NCI-H446 treated with DMSO at 0.1 percent for 48 hours (cell line): ENCODE measurements around the gene PLAGL2.
"Not testable (repeated sequence)": the region's sequence is repeated elsewhere in the genome, so short reads cannot be mapped to it uniquely, and the experiment has no call there.

ENCODE experiments used
- DNase-seq: peaks from one replicate; lab custom pipeline; 2025; lab: John Stamatoyannopoulos, UW

PLAGL2 gene

GRCh38 chr20:32207626-32208498 lies at the start of gene PLAGL2, which contains the start of gene POFUT1:
PLAGL2 (minus strand) TSS chr20:32207743; CDS start chr20:32202178, 5,565 bp downstream.
POFUT1 (plus strand) TSS chr20:32207880; CDS start chr20:32207942, 62 bp downstream.
- DNase-seq, result peak; percentile 75

DNA sequence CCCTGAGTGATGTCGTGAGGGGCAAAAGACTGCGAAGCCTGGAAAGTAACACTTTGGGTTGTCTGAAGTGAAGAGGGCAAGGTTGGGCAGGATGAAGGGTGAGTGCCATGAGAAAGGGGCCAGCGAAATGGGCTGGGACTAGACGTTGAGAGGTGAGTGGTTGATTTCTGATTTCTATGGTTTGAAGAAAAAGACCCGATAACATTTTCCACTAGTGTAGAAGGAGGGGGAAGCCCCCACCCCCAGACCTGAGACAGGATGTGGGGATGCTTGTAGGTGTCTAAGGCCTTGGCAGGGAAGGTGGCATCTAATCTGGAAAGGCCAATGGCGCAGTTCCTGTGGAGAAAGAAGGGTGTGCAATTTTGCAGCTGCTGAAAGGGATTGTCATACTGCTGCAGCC lies 44.6 kb upstream of the PLAGL2 start:
- DNase-seq, result no peak

- no peak for DNase-seq
Observed at GRCh38 chr20:32251470-32251869, 43.9 kb upstream of the PLAGL2 start.

DNA sequence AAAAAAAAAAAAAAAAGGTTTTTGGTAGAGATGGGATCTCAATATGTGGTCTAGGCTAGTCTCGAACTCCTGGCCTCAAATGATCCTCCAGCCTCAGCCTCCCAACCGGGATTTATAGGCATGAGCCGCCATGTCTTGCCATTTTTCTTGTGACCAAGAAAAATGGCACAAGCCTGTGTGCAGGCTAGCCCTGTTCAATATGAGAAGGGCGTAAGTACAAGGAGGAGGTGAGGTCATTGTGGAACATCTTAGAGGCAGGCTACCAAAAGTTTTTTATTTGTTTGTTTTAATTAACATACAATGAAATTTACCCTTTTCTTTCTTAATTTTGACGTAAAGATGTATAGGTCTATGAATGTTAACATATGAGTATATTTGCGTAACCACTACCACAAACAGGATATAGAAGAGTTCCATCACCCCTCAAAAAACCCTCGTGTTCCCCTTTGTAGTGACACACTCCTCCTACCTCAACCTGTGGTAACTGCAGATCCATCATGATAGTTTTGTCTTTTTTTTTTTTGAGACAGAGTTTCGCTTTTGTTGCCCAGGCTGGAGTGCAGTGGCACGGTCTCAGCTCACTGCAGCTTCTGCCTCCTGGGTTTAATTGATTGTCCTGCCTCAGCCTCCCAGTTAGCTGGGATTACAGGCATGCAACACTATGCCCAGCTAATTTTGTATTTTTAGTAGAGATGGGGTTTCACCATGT lies 41.6 kb upstream of the PLAGL2 start:
- no peak for DNase-seq

- no peak for DNase-seq
Observed at GRCh38 chr20:32248043-32248442, 40.5 kb upstream of the PLAGL2 start.

GRCh38 chr20:32246208-32246607 lies 38.7 kb upstream of the PLAGL2 start:
- not testable (repeated sequence) for DNase-seq

DNA sequence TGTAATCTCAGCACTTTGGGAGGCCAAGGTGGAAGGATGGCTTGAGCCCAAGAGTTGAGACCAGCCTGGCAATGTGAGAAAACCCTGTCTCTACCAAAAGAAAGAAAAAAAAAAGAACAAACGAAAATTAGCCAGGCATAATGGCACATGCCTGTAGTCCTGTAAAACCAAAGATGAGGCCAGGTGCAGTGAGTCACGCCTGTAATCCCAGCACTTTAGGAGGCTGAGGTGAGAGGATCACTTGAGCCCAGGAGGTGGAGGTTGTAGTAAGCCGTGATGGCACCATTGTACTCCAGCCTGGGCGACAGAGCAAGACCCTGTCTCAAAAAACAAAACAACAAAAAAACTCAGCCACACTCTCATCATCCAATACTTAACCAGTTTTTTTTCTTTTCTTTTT lies 37.4 kb upstream of the PLAGL2 start:
- no peak for DNase-seq

DNA sequence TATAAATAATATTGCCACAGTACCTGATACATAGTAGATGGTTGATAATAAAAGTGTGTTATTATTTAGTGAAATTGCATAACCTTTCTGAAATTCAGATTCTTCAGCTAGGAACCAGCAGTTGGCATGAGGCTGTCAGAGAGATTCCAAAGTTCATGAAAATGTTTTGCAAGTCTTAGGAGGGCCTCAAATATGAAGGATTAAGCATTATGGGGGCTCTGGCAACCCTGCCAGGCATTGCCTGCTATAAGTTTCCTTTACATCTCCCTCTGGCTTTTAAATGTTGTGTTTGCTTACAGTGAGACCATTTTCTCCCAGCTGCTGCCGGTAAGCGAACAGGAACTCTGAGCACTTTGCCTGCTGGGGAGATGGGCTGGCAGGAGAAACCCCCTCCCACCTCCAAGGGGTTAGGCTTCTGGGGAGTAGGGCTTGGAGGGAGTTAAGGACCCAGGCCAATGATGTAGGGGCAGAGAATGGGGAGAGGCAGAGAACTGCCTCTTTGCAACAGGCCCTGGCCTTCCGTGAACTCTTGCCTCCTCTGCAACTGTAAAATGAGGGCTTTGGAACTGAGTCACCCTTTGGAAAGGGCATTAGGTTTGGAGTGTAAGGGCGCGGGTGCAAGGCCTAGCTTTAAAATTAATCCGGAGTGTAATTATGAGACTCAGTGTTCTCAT lies 36.7 kb upstream of the PLAGL2 start:
- no peak for DNase-seq

DNA sequence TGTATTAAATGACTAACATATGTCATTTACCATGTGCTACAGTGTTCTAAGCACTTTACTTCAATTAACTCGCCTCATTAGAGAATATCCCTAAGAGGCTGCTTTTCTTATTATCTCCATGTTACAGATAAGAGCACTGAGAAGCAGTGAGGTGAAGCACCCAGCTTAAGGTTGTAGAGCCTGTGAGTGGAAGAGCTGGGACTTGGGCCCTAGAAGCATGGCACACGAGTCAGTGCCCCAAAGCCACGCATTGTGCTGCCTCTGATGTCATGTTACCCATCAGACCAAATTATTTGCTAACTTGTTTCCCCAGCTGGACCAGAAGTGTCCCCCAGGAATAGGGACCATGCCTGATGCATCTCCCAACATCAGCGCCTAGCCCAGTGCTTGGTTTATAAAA lies 34.3 kb upstream of the PLAGL2 start:
- no peak for DNase-seq

GRCh38 chr20:32240205-32240604 lies 32.7 kb upstream of the PLAGL2 start:
- no peak for DNase-seq

GRCh38 chr20:32238483-32239425 lies 31.2 kb upstream of the PLAGL2 start:
- no peak for DNase-seq

- no peak for DNase-seq
Observed at GRCh38 chr20:32237419-32237818, 29.9 kb upstream of the PLAGL2 start.

DNA sequence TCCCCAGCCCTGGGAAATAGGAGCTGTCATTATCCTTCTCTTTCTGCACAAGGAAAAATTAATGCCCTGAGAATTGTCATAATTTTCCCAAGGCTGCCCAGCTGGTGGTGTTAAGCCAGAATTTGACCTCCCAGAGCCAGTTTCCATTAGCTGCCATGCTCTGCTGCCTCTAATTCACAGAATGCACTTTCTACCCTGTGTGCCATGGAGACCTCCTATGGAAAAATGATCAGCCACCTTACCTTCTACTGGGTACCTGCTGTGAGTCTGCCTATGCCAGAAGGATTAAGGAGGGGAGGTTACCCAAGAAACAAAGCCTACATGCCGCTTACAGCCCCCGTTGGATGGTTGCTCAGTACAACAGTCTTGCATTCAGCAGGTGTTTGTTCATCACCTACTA lies 29.3 kb upstream of the PLAGL2 start:
- no peak for DNase-seq

- DNase-seq, result no peak
Observed at GRCh38 chr20:32236048-32236533, 28.5 kb upstream of the PLAGL2 start.

DNA sequence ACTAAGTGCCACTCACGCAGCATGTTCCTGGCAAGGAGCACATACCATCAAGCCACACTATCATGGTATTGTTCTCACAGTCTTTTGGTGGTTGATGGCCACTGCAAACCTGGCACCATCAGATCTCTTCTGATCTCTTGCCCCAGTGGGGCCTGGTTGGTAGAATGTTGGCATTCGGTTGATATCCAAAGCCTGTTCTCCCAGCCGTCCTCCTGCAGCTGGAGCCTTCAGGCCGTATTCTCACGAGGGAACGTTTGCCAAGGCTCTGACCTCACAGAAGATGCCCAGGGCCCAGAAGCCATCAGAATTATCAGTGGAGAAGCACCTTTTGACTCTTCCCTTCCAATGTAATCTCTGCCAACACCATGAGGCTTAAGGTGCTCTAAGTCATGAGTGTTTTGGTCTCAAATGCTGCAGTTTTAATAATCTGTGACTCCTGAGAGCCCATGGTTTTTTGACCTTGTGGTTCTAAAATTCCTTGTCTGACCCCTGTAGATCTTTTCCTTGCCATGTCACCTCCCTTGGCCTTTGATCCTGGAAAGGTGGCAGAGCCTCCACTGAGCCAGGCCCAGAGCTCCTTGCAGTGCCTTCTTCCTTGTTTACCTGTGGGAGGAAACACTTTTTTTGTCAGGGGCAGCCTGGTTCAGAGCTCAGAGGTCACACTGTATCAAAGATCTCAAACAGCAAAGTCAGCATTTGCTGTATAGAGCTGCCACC lies 27.9 kb upstream of the PLAGL2 start:
- DNase-seq, result no peak

- DNase-seq, result no peak
Observed at GRCh38 chr20:32234135-32234808, 26.7 kb upstream of the PLAGL2 start.

DNA sequence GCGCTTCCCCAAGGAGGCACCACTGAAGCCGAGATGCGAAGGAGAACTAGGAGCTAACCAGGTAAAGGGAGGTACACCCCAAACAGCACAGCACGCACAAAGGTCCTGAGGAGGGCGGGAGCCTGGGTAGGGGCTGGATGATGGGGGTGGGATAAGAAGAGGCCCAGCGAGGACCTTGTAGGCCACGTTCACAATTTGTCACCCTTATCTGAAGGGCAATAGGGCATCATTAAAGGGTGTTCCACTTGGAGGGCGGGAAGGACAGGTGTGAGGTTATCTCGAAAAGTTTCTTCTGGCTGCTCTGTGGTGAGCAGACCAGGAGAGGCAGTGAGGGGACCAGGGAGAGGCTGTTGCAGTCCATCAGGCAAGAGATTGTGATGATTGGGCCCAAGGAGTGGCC lies 25.7 kb upstream of the PLAGL2 start:
- DNase-seq, result no peak

GRCh38 chr20:32232326-32232886 lies 24.9 kb upstream of the PLAGL2 start:
- no peak for DNase-seq

DNA sequence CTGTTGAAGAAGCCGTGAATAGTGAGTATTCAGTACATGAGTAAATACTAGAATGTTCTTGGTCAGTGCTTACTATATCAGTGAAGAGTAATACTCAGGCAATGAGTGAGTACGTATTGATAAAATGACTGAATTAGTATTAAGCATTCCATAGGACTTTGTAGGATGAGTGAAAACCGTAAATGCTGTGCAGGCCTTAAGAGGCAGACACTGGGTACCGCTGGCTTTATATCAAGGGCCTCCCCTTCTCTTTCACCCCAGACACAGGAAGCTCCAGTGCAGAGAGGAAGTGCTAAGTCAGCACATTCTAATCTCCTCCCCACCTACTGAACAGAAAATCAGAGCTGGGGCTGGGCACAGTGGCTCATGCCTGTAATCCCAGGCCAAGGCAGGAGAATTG lies 24.3 kb upstream of the PLAGL2 start:
- DNase-seq, result no peak

- no peak for DNase-seq
Observed at GRCh38 chr20:32231245-32231644, 23.7 kb upstream of the PLAGL2 start.
